K562 (cell line): ENCODE results near the gene SNRNP70. TPM values are rescaled to one million over a fixed set of nuclear protein-coding genes. Genes with fewer than 3 reads are reported as not detected.

ENCODE experiments used
- ARID1B ChIP-seq: fragments of 450-650 bp; IDR thresholded peaks from 2 replicates; pipeline ENCODE4 v1.6.1; 2016; ENCODE audit warnings: antibody characterized with exemption, mild to moderate bottlenecking, inconsistent platforms
- CCAR2 ChIP-seq: fragments of 200-400 bp; formaldehyde crosslinking; IDR thresholded peaks from 2 replicates; pipeline ENCODE4 v1.6.1; 2017; ENCODE audit warnings: mild to moderate bottlenecking, low read depth, low read length
- CHCHD3 ChIP-seq: fragments of 250-450 bp; sonication (Bioruptor Pico); IDR thresholded peaks from 2 replicates; pipeline ENCODE4 v2.1.2; 2022; ENCODE audit warnings: mild to moderate bottlenecking
- EP400 ChIP-seq: fragments of 450-650 bp; IDR thresholded peaks from 2 replicates; pipeline ENCODE4 v1.6.1; 2017; ENCODE audit warnings: antibody characterized with exemption, mild to moderate bottlenecking, moderate library complexity
- HDAC6 ChIP-seq: IDR thresholded peaks from 2 replicates; pipeline ENCODE4 v1.6.1; 2012; ENCODE audit warnings: low read depth, mild to moderate bottlenecking, control low read depth, inconsistent platforms, low read length, moderate library complexity
- HNRNPLL ChIP-seq: fragments of 200-400 bp; formaldehyde crosslinking; IDR thresholded peaks from 2 replicates; pipeline ENCODE4 v1.6.1; 2017; ENCODE audit warnings: low read length, low read depth, mild to moderate bottlenecking; ENCODE audit not compliant: poor library complexity, severe bottlenecking
- KAT8 ChIP-seq: fragments of 450-650 bp; IDR thresholded peaks from 2 replicates; pipeline ENCODE4 v1.6.1; 2016; ENCODE audit warnings: low read depth, mild to moderate bottlenecking
- MEF2A ChIP-seq: IDR thresholded peaks from 2 replicates; pipeline ENCODE4 v1.6.1; 2011; ENCODE audit warnings: low read depth, mild to moderate bottlenecking, low read length, moderate library complexity; ENCODE audit not compliant: control insufficient read depth
- PML ChIP-seq: IDR thresholded peaks from 2 replicates; pipeline ENCODE4 v1.6.1; 2012; ENCODE audit warnings: low read length, inconsistent platforms
- POLR3A ChIP-seq: IDR thresholded peaks from 2 replicates; pipeline ENCODE4 v1.6.1; 2011; ENCODE audit warnings: borderline replicate concordance, mild to moderate bottlenecking, moderate library complexity; ENCODE audit not compliant: insufficient read length, insufficient read depth; ENCODE audit errors: extremely low read depth
- PURB ChIP-seq: sonication (generic); formaldehyde crosslinking; IDR thresholded peaks from 2 replicates; pipeline ENCODE4 v1.9.0; 2021; ENCODE audit warnings: low read depth, mild to moderate bottlenecking, missing genetic modification reagents
- SAP30 ChIP-seq: fragments of 200-600 bp; sonication (generic); IDR thresholded peaks from 2 replicates; pipeline ENCODE4 v1.6.1; 2012; ENCODE audit warnings: borderline replicate concordance, low read depth, mild to moderate bottlenecking, moderate library complexity, low read length, control low read depth, inconsistent platforms; ENCODE audit not compliant: insufficient read depth, poor library complexity, severe bottlenecking
- SPI1 ChIP-seq: IDR thresholded peaks from 2 replicates; pipeline ENCODE4 v1.6.1; 2011; ENCODE audit warnings: low read depth, low read length, control low read depth, borderline replicate concordance
- ZFP1 ChIP-seq: fragments of 450-650 bp; formaldehyde crosslinking; IDR thresholded peaks from 2 replicates; pipeline ENCODE4 v1.4.0; 2020; ENCODE audit warnings: mild to moderate bottlenecking, mixed read lengths
- ZNF184 ChIP-seq: sonication (generic); formaldehyde crosslinking; IDR thresholded peaks from 2 replicates; pipeline ENCODE4 v1.5.0; 2020; ENCODE audit warnings: missing genetic modification reagents
- ZNF23 ChIP-seq: fragments of 250-450 bp; sonication (Bioruptor Pico); IDR thresholded peaks from 2 replicates; pipeline ENCODE4 v1.4.0; 2020; ENCODE audit warnings: mild to moderate bottlenecking
- ZSCAN32 ChIP-seq: fragments of 450-650 bp; formaldehyde crosslinking; IDR thresholded peaks from 2 replicates; pipeline ENCODE4 v1.4.0; 2020; ENCODE audit warnings: mild to moderate bottlenecking, moderate library complexity
- polyA plus RNA-seq, 8 experiments: library from polyadenylated mRNA; depleted of rRNA in 4 of 8; stranded (reverse) in 5 of 8; unstranded in 3 of 8; fragments of >200 nt; fragmentation: Nextera tagmentation in 2 of 8; fragmentation: Illumina TruSeq in 1 of 8; extraction: Ambion mirVana in 2 of 8; extraction: Trizol in 1 of 8; gene quantifications; 2 replicates each; pipeline versions ENCODE4 v1.2.1 to v1.2.3, GENCODE V29; 2011 to 2014; ENCODE audit warnings: inconsistent platforms in 1 of 8, missing spikeins in 1 of 8
- total RNA-seq, 7 experiments: library from RNA; depleted of rRNA in 6 of 7; stranded (reverse); fragments of >200 nt in 6 of 7; fragmentation: Illumina TruSeq in 2 of 7; extraction: Trizol in 2 of 7; gene quantifications; 2 replicates each; pipeline versions ENCODE4 v1.2.1 to v1.2.3, GENCODE V29; 2011 to 2021; ENCODE audit warnings: low replicate concordance in 1 of 7
- TF ChIP-seq, protein P1 (sequence below), 2 experiments: fragments of 450-650 bp in 1 of 2; sonication (generic) in 1 of 2; formaldehyde crosslinking in 1 of 2; IDR thresholded peaks; 2 replicates each; pipeline versions ENCODE4 v1.7.1 to v1.9.0; 2016 to 2022; ENCODE audit warnings: inconsistent platforms in 1 of 2, mild to moderate bottlenecking in 1 of 2, missing genetic modification reagents in 1 of 2
- TF ChIP-seq, protein P2 (sequence below): sonication (generic); formaldehyde crosslinking; IDR thresholded peaks from 2 replicates; pipeline ENCODE4 v1.5.0; 2020; ENCODE audit warnings: missing genetic modification reagents

Gene SNRNP70
- total and polyA plus RNA-seq, 9 of the 15 experiments (the other 6 are each of a cell fraction or from before 2014, with no cell fraction given) = 2.8 to 496 (median 136) TPM

DNA sequence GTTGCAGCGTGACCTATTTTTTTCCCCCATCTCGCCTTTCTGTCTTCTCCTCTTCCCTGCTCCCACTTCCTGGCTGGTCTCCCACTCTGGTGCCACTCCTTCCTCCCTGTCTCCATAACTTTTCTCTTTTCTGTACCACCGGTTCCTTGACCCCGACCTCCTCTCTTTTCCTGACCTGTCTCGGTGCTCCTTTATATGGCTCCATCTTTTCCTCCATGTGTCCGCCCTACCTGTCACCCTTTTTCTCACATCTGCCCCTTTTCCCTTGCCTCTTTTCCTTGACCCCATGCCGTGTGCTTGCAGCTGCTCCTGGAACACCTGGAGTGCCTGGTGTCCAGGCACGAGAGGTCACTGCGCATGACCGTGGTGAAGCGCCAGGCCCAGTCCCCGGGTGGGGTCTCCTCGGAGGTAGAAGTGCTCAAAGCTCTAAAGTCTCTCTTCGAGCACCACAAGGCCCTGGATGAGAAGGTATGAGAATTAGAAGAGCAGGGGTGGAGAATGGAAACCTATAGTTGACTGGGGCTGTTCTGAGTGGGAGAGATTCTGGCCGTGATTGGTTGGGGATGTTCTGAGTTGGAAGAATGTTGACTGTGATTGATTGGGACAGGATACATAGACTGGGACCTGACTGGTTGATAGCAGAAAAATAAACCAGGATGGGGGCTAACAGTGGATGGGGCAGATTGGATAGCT lies 43.4 kb downstream of the SNRNP70 start (continued):
- TF ChIP-seq, protein P1, sequence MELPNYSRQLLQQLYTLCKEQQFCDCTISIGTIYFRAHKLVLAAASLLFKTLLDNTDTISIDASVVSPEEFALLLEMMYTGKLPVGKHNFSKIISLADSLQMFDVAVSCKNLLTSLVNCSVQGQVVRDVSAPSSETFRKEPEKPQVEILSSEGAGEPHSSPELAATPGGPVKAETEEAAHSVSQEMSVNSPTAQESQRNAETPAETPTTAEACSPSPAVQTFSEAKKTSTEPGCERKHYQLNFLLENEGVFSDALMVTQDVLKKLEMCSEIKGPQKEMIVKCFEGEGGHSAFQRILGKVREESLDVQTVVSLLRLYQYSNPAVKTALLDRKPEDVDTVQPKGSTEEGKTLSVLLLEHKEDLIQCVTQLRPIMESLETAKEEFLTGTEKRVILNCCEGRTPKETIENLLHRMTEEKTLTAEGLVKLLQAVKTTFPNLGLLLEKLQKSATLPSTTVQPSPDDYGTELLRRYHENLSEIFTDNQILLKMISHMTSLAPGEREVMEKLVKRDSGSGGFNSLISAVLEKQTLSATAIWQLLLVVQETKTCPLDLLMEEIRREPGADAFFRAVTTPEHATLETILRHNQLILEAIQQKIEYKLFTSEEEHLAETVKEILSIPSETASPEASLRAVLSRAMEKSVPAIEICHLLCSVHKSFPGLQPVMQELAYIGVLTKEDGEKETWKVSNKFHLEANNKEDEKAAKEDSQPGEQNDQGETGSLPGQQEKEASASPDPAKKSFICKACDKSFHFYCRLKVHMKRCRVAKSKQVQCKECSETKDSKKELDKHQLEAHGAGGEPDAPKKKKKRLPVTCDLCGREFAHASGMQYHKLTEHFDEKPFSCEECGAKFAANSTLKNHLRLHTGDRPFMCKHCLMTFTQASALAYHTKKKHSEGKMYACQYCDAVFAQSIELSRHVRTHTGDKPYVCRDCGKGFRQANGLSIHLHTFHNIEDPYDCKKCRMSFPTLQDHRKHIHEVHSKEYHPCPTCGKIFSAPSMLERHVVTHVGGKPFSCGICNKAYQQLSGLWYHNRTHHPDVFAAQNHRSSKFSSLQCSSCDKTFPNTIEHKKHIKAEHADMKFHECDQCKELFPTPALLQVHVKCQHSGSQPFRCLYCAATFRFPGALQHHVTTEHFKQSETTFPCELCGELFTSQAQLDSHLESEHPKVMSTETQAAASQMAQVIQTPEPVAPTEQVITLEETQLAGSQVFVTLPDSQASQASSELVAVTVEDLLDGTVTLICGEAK (IDR thresholded peaks at IDR 0.05) = peak; percentile 52
- TF ChIP-seq, protein P1 (CRISPR knock-in tag; IDR thresholded peaks at IDR 0.05) = no peak
- TF ChIP-seq HDAC6 (no peak), KAT8 (no peak), CHCHD3 (CRISPR knock-in tag) (no peak), EP400 (0 out of 2 replicates have a peak, but pooled peaks have one; percentile 33), HNRNPLL (no peak), ZNF184 (no peak), MEF2A (no peak), PURB (CRISPR knock-in tag) (no peak), ARID1B (no peak), SAP30 (peak; percentile 4), ZFP1 (CRISPR knock-in tag) (no peak), ZNF23 (no peak), SPI1 (no peak), ZSCAN32 (CRISPR knock-in tag) (no peak), POLR3A (no peak), CCAR2 (0 out of 2 replicates have a peak, but pooled peaks have one; percentile 42), PML (no peak)
- TF ChIP-seq, protein P2, sequence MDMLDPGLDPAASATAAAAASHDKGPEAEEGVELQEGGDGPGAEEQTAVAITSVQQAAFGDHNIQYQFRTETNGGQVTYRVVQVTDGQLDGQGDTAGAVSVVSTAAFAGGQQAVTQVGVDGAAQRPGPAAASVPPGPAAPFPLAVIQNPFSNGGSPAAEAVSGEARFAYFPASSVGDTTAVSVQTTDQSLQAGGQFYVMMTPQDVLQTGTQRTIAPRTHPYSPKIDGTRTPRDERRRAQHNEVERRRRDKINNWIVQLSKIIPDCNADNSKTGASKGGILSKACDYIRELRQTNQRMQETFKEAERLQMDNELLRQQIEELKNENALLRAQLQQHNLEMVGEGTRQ (CRISPR knock-in tag) = no peak
